ENCODE measurements around the gene MSRB1.

- TF ChIP-seq MXI1 (IDR thresholded peaks at IDR 0.05; ENCODE audit: borderline replicate concordance, low read depth, low read length) = no peak
- TF ChIP-seq PBX3 (CRISPR knock-in tag; IDR thresholded peaks at IDR 0.05; ENCODE audit: borderline replicate concordance) = no peak
- TF ChIP-seq ZNF124 (CRISPR knock-in tag; IDR thresholded peaks at IDR 0.05) = no peak
- TF ChIP-seq HMG20A (CRISPR knock-in tag; IDR thresholded peaks at IDR 0.05; ENCODE audit: borderline replicate concordance) = no peak
- TF ChIP-seq ZNF672 (CRISPR knock-in tag; IDR thresholded peaks at IDR 0.05) = no peak
- TF ChIP-seq TCF7L2 (IDR thresholded peaks at IDR 0.05; ENCODE audit: low read depth, low read length) = no peak
Measured at GRCh38 chr16:1912215-1912543, 30.8 kb downstream of the MSRB1 start.

Data from HepG2 (cell line).